ENCODE data around the gene SUPT6H.

The SUPT6H gene

DNA sequence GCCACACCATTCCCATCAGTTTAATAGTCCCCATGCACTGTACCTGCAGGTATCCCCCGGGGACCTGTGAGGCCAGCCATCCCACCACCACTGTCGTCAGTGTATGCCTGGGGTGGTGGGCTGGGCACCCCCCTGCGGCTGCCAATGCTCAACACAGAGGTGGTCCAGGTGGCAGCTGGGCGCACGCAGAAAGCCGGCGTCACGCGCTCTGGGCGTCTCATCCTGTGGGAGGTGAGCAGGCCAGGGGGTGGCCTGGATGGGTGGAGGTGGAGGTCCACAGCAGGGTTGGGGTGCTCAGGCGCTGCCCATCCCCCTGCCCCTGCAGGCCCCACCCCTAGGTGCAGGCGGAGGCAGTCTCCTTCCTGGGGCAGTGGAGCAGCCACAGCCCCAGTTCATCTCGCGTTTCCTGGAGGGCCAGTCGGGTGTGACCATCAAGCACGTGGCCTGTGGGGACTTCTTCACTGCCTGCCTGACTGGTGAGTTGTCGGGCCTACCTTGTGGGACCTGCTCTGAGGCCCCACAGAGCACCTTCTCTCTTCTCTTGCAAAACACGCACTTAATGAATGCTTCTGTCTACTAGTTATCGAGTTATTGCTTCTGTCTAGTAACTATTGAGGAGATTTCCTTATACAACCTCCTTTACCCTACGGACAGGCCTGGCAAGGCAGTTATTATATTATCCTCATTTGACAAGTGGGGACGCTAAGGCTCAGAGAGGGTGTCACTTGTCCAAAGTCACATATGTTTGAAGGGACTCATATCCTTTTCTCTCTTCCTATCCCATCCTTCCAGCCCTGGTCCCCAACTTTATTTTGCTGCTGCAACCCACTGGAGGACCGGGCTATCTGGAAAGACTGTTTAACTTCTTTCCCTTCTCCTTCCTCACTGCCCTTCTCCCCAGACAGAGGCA is 76.0 kb downstream of the SUPT6H start:
- DNase-seq, result no peak

DNA sequence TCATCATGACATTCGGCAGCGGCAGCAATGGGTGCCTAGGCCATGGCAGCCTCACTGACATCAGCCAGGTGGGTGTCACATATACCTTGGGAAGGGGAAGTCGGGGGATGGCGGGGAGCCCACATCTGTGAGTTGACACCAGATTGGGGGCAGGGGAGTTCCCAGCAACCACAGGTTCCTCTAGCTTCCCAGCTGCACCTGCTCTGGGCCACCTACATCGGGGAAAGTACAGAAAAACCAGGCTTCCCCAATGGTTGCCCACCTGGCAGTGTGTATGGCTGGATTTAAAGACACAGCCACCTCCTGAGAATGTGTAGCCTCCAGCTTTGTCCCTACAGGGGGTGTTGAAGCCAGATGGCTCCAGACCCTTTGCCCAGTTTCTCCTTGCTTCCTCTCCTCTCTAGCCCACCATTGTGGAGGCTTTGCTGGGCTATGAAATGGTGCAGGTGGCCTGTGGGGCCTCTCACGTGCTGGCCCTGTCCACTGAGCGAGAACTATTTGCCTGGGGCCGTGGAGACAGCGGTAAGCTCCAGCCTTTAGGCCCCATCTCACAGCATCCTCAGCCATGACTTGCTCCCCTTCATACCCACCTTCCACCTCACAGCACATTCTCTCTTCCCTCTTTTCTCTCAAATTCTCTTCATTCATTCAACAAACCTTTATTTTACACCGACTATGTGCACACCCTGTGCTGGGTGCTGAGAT is 76.8 kb downstream of the SUPT6H start:
- no peak for DNase-seq

DNA sequence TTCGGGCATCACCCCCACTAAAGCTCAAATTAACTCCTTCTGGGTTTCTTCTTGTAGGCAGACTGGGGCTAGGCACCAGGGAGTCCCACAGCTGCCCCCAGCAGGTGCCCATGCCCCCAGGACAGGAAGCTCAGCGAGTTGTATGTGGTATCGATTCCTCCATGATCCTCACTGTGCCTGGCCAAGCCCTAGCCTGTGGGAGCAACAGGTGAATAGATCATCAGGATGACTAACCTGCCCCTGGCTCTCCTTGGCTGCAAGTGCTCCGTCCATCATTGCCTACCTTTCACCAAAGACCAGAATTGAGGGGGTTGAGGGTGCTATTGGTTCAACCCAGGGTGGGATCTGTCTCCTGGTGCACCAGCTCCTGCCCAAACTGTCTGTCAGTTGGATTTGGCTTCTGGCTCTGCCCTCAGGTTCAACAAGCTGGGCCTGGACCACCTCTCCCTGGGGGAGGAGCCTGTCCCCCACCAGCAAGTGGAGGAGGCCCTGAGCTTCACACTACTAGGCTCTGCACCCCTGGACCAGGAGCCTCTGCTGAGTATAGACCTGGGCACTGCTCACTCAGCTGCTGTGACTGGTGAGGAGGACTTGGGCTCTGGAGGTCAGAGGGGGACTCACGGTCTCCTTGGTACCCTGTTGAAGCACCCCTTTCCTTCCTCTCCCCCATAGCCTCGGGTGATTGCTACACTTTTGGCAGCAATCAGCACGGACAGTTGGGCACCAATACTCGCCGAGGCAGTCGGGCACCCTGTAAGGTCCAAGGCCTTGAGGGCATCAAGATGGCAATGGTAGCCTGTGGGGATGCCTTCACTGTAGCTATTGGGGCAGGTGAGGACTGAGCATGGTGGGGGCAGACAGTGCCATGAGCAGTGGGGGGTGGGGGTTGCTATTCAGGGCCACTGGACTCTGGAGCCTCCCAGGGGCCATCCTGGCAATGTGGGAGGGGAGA is 78.7 kb downstream of the SUPT6H start:
- no peak for DNase-seq

DNA sequence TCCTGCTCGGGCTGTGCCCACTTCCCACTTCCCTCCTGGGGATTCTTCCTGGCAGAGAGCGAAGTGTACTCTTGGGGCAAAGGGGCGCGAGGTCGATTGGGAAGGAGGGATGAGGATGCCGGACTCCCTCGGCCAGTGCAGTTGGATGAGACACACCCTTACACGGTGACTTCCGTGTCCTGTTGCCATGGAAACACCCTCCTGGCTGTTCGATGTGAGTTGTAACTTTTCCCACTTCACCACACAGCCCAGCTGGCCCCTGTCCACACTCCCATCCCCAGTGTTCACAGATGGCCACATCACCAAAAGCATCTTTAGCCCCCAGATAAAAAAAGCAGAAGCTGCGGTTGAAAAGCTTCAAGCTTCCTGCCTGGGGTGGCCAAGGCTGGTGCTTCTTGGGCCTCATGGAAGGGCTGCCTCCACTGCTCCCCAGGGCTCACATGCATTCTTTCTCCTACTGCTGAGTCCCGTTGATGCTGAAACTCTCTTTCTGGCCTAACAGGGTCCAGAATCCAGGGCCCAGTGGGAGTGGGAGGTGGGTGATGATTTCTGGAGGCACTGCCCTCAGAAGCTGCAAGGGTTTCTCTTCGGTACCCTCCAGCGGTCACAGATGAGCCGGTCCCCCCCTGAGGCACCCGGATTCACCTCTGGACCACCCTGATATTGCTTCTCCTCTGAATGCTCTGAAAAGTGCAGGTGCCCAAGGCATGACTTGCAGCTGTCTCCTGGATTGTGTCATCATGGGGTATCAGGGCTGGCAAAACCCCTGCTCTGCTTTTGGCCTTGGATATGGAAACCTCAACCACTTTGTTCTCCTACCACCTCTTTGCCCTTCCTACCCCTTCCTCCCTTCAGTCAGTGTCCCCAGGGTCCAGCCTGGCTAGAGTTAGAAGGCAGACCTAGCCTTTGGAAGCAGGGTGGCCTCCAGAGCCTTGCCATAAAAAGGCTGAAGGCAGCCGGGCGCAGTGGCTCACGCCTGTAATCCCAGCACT is 79.6 kb downstream of the SUPT6H start:
- no peak for DNase-seq

DNA sequence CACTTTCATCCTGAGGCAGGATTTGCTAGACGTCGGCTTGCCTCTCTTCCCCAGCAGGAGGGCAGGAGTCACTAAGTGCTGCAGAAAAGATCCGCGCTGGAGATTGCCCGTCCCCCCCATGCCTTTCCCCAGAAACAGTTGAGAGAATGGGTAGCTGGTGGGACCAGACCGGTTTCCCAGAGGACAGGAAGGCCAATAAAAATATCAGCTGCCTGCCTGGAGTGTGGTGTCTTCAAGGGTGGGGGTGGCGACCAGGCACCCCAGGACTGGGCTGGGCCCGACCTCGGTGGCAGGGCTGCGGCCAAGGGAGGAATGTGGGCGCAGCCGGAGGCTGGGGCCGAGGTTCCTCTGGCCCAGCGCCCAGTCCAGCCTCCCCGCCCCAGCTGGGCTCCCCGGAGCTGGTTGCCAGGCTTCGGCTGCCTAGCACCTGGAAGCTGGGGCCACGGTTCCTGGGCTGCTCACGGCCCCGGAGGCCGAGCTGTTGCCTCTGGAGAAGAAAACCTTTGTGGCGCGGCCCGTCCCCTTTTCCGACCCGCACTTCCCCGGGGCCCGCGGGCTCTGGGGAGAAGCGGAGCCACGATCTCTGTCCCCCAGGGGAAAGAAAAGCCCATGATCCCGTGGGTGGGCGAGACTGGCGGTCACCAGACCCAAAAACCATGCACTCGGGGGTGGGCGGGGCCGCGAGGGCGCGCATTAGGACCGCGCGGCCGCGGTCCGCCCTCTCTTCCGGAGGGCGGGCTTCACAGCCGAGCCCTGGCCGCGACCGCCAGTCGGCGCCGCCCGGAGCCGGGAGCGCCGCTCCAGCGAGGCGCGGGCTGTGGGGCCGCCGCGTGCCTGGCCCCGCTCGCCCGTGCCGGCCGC is 81.5 kb downstream of the SUPT6H start, which contains the start of gene TRAF4:
Gene TRAF4, plus strand, starts transcription at position 769 of the 861 bp plus-strand sequence. CDS start 102 bp downstream, outside the sequence.
- peak; percentile 85 to 97 (median 94) for DNase-seq

DNA sequence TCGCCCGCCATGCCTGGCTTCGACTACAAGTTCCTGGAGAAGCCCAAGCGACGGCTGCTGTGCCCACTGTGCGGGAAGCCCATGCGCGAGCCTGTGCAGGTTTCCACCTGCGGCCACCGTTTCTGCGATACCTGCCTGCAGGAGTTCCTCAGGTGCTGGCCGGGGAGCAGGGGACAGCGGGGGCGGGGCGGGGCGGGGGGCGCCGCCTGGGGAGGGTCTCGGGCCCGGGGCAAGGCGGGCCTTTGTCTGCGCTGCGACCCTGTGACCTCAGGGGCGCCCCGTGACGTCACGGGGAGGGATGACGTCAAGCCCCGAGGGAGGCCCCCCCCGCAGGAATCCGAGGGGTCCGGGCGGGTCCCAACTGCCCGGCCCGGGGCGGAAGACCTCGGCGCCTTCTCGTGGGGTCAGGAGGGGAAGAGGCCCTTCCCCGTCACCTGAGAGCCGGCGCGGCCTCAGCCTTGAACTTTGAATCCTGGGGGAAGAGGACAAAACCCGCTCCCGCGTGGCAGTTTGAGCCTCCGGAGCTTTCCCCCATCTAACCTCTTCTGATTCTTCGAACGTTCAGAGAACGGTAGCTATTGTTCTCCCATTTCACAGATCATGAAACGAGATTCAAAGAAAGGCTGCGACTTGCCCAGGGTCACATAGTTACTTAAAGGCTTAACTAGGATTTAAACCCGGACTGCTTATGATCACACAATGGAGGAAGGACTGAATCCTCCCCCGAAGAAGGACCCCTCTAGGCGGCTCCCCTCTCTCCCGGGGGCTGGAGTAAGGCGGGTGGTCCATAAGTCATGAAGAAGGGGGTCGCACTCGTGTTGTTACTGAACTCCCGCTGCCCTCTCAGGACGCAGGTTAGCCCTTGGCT is 82.3 kb downstream of the SUPT6H start:
- peak; percentile 22 to 74 (median 67) for DNase-seq

DNA sequence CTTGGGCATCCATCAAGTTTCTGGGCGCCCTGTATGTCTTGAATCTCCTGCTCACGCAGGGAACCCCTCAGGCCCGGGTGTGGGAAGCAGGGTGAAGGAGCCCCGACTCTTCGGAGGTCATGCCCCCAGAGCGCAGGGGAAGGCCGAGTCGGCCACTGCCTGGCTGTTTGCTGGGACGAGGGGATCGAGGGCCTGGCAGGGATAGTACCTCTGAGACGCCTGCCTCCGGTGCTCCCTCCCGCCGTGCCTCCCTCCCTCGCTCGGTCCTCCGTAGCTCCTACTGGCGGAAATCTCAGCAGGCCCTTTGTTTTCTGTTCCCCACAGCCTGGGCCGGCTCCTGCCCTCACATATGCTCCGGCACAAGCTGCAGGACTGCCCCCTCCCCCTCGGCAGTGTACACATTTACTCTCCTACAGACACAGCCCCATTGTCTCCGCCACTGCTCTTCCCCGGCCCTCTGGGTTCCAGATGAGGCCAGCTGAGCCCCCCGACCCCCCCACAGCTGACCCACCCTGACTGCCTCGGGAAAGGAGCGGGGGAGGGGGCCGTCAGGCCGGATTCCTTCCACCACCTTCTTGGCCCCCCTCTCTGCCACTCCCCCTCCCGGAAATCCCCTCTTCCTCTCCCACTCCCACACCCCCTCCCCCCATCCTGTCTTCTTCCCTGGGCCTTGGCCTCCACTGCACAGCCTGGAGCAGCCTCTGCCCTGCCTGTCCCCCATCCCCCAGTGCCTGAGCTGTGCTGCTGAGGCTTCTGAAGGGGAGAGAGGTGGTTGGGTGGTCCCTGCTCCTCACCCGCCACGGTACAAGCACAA is 83.2 kb downstream of the SUPT6H start:
- DNase-seq, result peak; percentile 26 to 80 (median 71)

DNA sequence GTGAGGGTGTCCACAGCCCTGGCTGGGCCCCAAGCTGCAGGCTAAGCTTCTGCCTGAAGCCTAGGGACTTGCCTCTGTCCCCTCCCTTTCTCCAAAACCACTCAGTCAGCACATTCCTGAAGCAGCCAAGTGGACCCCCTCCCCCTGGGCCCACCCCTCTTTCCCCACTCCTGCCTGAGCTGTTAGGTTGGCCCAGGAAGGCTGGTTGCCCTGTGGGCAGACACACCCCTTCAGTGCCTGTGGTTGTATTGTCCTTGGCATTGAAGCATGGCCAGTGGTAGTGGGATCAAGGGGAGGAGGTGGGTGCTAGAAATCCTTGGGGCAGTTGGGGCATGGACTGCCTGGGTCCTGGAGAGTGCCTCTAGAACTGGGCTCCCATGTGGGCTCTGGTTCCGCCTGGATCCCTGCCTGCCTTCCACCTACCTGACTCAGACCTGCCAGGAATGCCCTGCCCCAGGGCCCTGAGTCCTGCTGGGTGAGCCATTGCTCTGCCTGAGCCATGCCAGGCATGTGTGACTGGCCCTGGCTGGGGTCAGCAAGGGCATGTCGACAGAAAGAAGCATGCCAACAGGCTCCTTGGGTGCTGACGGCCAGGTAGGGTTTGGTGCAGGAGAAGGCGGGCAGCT is 83.9 kb downstream of the SUPT6H start:
- DNase-seq, result no peak

DNA sequence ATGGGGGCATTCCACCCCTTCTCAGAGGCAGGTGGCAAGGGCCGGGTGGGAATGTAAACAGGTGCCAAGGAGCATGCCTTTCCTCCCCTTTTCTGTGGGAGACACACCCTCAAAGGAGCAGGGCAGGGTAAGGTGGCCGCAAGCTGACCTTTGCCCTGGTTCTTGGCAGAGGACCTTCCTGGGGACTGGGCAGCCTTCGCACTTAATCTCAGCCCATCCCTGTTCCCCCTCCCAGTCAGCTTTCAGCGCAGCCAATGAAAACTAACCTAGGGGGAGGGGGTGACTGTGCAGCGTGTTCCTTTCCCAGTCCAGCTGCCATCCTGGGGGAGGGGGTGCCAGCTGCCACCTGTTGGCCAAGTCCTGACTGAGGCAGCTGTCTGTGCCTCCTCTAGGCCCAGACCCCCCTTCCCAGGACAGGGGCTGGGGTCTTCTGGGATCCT is 84.6 kb downstream of the SUPT6H start:
- DNase-seq, result peak in 2 of 3 experiments; percentile 63 to 84

DNA sequence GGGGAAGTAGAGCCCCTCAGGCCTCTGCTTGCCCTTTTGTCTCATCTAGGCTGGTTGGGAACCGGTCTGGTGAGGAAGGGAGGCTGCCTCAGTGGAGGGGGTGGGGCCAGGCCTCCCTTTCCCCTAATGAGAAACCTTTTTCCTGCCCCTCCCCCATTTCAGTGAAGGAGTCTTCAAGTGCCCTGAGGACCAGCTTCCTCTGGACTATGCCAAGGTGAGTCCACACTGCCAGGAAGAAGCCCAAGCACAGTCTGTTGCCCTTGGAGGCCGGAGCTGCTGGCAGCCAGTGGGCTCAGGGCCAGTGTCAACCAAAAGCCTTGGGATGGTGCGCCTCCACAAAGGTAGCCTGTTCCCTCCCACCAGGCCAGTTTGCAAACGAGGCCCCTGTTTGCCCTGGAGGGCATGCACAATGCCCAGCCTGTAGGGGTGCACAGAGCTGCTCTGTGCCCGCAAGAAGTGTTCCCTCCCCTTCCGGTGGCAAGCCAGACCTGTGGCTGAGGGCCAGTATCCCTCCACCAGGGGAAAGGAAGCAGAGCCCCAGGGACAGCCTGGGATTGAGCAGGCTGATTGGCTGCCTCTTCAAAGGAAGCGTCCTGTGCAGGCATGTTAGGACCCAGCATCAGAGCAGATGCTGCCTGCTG is 85.2 kb downstream of the SUPT6H start:
- peak in 1 of 3 experiments; percentile 32 for DNase-seq

DNA sequence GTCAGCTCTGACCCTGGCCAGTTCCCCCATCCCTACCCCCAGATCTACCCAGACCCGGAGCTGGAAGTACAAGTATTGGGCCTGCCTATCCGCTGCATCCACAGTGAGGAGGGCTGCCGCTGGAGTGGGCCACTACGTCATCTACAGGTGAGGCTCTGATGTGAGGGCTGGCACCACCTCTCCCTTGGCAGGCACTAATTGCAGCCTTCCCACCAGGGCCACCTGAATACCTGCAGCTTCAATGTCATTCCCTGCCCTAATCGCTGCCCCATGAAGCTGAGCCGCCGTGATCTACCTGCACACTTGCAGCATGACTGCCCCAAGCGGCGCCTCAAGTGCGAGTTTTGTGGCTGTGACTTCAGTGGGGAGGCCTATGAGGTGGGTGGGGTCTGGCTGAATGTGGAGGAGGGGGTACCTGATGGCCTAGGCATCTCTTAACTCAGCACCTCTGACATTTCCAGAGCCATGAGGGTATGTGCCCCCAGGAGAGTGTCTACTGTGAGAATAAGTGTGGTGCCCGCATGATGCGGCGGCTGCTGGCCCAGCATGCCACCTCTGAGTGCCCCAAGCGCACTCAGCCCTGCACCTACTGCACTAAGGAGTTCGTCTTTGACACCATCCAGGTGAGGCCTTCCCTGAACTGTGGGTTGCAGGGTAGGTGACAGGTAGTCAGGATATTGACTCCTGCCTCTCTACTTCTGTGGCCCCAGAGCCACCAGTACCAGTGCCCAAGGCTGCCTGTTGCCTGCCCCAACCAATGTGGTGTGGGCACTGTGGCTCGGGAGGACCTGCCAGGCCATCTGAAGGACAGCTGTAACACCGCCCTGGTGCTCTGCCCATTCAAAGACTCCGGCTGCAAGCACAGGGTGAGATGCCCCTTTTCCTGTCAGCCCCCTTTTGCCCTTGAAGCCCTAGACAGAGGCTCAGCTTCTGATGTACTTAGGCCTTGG is 86.1 kb downstream of the SUPT6H start:
- DNase-seq, result no peak

DNA sequence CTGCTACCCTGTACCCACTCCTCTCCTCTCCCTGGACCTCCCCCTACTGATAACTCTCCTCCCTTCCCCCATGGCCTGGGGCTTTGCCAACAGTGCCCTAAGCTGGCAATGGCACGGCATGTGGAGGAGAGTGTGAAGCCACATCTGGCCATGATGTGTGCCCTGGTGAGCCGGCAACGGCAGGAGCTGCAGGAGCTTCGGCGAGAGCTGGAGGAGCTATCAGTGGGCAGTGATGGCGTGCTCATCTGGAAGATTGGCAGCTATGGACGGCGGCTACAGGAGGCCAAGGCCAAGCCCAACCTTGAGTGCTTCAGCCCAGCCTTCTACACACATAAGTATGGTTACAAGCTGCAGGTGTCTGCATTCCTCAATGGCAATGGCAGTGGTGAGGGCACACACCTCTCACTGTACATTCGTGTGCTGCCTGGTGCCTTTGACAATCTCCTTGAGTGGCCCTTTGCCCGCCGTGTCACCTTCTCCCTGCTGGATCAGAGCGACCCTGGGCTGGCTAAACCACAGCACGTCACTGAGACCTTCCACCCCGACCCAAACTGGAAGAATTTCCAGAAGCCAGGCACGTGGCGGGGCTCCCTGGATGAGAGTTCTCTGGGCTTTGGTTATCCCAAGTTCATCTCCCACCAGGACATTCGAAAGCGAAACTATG is 87.0 kb downstream of the SUPT6H start:
- DNase-seq, result peak in 1 of 3 experiments; percentile 22

DNA sequence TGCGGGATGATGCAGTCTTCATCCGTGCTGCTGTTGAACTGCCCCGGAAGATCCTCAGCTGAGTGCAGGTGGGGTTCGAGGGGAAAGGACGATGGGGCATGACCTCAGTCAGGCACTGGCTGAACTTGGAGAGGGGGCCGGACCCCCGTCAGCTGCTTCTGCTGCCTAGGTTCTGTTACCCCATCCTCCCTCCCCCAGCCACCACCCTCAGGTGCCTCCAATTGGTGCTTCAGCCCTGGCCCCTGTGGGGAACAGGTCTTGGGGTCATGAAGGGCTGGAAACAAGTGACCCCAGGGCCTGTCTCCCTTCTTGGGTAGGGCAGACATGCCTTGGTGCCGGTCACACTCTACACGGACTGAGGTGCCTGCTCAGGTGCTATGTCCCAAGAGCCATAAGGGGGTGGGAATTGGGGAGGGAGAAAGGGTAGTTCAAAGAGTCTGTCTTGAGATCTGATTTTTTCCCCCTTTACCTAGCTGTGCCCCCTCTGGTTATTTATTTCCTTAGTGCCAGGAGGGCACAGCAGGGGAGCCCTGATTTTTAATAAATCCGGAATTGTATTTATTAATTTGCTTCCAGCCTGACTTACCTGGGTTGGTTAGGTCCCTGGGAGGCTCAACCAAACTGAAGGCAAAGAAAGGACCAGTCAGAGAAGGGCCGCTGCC is 87.6 kb downstream of the SUPT6H start:
- DNase-seq, result no peak

DNA sequence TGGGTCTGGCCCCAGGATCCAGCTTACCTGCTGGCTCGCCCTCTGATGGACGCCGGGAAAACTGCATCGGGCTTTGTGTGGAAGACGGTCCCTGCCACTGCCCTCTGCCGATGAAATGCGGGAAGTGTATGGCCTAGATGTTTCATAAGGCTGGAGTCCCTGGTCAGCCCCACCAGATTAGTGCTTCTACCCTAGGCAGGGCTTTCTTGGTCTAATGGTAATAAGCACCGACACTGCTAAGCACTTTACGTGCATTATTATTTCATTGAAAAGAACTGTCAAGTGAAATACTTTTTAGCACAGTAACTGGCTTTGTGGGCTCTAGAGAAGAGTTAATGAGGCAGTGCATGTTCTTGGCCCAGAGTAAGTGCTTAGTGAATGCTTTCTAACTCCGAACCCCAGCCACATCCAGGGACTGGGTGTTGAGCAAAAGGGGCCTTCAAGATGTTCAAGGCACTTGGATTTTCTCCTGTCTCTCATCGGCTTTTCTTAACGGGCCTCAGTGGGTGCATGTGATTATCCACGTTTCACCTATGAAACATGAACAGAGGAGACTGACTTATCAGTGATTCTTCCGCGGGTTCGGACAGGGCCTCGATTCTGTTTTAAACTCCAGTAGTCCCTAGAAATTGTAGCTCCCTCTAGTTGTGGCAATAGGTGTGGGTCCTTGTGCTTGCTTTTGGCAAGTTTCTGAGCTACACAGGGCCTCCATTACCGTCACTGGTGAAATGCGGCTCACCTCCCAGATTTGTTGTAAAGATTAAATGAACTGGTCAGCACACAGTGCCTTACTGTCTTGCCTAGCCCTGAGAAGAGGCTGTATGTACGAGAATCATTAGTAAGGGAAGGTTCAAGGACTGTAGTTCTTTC is 88.4 kb downstream of the SUPT6H start:
- DNase-seq, result peak; percentile 85 to 95 (median 93)
